AG04450 (cell line): ENCODE data around the gene RASGRP2. TPM values are rescaled to one million over a fixed set of nuclear protein-coding genes. Genes with fewer than 3 reads are reported as not detected.

Experiments used
- CTCF ChIA-PET: fragments of 300-600, 350-600 bp; formaldehyde crosslinking; extraction: SDS; loops from one replicate; lab custom pipeline; 2022; ENCODE audit warnings: antibody characterized with exemption, inconsistent platforms; lab: Charles Lee
- POLR2A ChIA-PET: fragments of 350-600 bp; formaldehyde crosslinking; extraction: SDS; loops from one replicate; lab custom pipeline; 2021; ENCODE audit warnings: antibody characterized with exemption, inconsistent platforms; lab: Yijun Ruan, JAX
- DNase-seq: peaks from one replicate; pipeline ENCODE4 v3.0.0-alpha.2; 2011; ENCODE audit warnings: low read depth, low spot score
- H3K27ac ChIP-seq: one replicate; pipeline ENCODE4 v1.5.1; 2012; ENCODE audit warnings: low read depth, low read length, control low read depth
- H3K27me3 ChIP-seq: one replicate; pipeline ENCODE4 v1.6.0; 2012; ENCODE audit warnings: low read length; ENCODE audit not compliant: control insufficient read depth, insufficient read depth
- H3K4me3 ChIP-seq: 2 replicates; pipeline ENCODE4 v1.5.1; 2011; ENCODE audit warnings: mild to moderate bottlenecking, low read depth, low read length, control low read depth
- H3K9me3 ChIP-seq: 2 replicates; pipeline ENCODE4 v1.5.1; 2012; ENCODE audit warnings: low read length; ENCODE audit not compliant: control insufficient read depth, insufficient read depth
- polyA plus RNA-seq: library from polyadenylated mRNA; depleted of rRNA; stranded (reverse); fragments of >200 nt; gene quantifications from 2 replicates; pipeline ENCODE4 v1.2.3, GENCODE V29; 2011
- TF ChIP-seq, protein P1 (sequence below): IDR thresholded peaks from 2 replicates; pipeline ENCODE4 v1.5.1; 2011; ENCODE audit warnings: low read depth, low read length, control low read depth, inconsistent platforms

Gene RASGRP2
- polyA plus RNA-seq, 1 experiment, result 0.43 TPM

DNA sequence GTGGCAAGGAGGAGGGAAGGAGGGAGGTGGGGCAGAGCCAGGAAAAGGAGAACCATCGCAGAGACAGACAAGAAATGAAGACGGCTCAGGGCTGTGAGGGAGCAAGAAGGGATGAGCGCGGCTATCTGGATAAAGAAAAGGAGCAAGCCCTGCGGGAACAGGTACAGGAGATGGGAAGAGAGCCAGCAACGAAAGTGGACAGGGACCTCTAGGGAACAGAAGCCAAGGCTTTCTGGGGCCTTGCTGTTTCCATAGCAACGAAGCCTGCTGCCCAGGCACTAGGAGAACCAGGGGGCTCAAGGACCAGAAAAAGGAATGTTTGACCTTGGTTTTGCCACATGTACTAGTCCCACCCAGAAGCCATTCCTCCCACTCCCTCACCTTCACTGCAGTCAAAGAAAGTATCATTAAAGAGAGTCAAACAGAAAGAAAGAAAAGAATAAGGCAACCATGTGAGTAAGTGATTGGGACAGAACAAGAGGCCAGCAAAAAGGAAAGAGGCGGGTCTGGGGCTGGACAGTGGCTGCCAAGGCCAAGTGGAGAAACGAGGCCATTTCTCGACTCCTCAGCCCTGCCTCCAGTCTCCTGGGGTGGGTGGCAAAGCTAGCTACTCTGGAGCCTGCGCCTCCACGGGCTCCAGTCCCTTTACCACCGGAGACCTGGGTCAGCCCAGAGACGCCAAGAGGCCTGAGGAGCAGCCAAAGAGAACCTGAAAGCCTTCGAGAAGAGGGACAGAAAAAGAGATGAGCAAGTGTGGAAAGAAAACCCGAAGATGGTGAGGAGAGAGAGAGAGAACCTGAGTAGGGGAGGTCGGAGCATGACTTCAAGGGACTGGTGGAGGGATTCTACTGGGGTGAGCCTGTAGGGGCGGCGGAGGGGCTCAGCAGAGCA lies 56.1 kb downstream of the RASGRP2 start:
- H3K4me3 ChIP-seq, result no peak overlapping the region
- no peak for DNase-seq
- TF ChIP-seq, protein P1, sequence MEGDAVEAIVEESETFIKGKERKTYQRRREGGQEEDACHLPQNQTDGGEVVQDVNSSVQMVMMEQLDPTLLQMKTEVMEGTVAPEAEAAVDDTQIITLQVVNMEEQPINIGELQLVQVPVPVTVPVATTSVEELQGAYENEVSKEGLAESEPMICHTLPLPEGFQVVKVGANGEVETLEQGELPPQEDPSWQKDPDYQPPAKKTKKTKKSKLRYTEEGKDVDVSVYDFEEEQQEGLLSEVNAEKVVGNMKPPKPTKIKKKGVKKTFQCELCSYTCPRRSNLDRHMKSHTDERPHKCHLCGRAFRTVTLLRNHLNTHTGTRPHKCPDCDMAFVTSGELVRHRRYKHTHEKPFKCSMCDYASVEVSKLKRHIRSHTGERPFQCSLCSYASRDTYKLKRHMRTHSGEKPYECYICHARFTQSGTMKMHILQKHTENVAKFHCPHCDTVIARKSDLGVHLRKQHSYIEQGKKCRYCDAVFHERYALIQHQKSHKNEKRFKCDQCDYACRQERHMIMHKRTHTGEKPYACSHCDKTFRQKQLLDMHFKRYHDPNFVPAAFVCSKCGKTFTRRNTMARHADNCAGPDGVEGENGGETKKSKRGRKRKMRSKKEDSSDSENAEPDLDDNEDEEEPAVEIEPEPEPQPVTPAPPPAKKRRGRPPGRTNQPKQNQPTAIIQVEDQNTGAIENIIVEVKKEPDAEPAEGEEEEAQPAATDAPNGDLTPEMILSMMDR, result no peak
- CTCF ChIA-PET, result interaction anchor here (0.6 to 1.9 kb wide), 30 partner anchors 9 to 275 kb away, joined by 3 to 35 read pairs (median 6); partner anchors contain the start of gene NRXN2
- POLR2A ChIA-PET, result no interaction called here
- no peak overlapping the region for H3K27ac ChIP-seq
- no peaks in the 10 kb centered on the region for H3K9me3 ChIP-seq
- peaks cover 44% of the 10 kb centered on the region for H3K27me3 ChIP-seq

DNA sequence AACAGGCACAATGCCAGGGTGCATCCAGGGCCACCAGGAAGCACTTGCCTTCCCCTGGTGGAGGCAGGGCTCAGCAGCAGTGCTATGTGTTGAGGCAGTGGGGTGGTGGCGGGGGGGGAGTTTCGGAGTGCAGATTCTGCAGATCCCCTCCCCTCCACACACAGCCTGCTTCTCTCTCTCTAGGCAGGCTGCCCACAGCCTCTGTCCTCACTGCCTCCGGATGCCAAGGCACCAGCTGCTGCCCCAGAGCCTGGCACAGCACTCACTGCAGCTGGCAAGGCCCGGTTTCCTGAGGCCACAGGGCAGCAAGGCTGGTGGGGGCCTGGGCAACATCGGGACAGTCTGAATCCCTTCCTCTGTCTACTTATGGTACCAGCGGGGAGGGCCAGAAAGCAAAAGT lies 56.7 kb downstream of the RASGRP2 start:
- ChIA-PET CTCF (no interaction called here), POLR2A (interaction anchor here (0.7 kb wide), 1 partner anchor 77 kb away, joined by 5 read pairs; no protein-coding TSS in a partner anchor)
- no peak for DNase-seq
- H3K4me3 ChIP-seq, result no peak overlapping the region
- TF ChIP-seq, protein P1, result no peak
- peaks cover 44% of the 10 kb centered on the region for H3K27me3 ChIP-seq
- H3K9me3 ChIP-seq, result no peaks in the 10 kb centered on the region
- no peak overlapping the region for H3K27ac ChIP-seq

DNA sequence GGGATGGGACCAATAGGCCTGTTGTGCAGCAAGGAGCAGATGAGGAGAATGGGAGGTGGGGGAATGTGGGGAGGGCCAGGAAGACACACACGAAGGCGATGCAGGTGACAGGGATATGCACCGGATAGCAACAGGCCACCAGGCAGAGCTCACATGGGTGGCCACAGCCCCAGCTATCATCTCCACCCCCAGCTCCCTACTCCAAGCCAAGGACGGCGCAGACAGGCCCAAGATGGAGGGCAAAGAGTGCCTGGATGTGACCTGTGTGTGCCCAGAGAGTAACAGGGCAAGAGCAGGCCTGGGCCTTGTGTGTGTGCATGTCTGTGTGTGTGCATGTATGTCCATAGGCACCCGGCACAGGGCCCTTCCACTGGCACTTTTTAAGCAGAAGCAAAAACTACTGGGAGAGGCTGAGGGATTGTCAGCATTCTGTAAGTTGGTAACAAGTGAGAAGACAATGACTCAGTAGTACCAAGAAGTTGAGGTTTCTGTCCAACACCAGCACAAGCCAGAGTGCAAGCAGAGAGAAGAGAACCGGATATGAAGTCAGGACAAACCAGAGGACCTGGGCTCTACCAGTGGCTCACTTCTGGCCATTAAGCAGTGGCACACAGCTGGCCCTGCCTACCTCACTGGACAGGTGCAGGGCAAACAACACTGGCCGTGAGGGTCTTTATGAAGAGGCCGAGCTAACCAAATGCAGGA lies 57.3 kb downstream of the RASGRP2 start:
- Histone ChIP-seq H3K9me3 (no peaks in the 10 kb centered on the region), H3K27ac (no peak overlapping the region), H3K27me3 (peaks cover 45% of the 10 kb centered on the region), H3K4me3 (no peak overlapping the region)
- POLR2A ChIA-PET, result interaction anchor here (0.7 kb wide), 1 partner anchor 77 kb away, joined by 5 read pairs; no protein-coding TSS in a partner anchor
- DNase-seq, result no peak
- TF ChIP-seq, protein P1, result no peak
- CTCF ChIA-PET, result no interaction called here

DNA sequence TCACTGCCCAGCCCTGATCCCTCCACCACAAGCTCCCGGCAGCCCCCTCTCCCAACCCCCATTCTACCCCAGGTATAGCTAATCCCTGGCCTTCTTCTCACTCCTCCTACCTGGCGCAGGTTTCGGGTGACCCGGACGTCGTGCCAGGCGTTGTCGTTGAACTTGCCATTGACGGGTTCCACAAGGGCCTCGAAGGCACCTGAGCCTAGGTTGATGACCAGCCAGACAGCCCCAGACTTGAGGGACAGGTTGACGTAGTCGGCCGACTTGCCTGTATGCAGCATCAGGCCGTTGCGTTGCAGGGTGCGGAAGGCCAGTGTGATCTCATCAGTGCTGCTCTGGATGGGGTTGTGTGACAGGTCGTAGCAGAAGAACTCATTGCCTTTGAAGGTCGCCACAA lies 58.4 kb downstream of the RASGRP2 start:
- Histone ChIP-seq H3K4me3 (no peak overlapping the region), H3K27me3 (peaks cover 40% of the 10 kb centered on the region), H3K9me3 (no peaks in the 10 kb centered on the region), H3K27ac (no peak overlapping the region)
- DNase-seq, result no peak
- CTCF ChIA-PET, result no interaction called here
- TF ChIP-seq, protein P1, result no peak
- POLR2A ChIA-PET, result no interaction called here
